Medulla oblongata (tissue), 1 donor: ENCODE results near the gene LRRC43.
"Not testable (repeated sequence)": the region's sequence is repeated elsewhere in the genome, so short reads cannot be mapped to it uniquely, and the experiment has no call there.

Experiments used
- DNase-seq: peaks from one replicate; pipeline ENCODE4 v3.0.0-alpha.2; 2015; ENCODE audit errors: extremely low spot score

Gene LRRC43

GRCh38 chr12:122155705-122156104, 27.2 kb upstream of the LRRC43 start:
- no peak for DNase-seq

GRCh38 chr12:122158700-122159285, 24.1 kb upstream of the LRRC43 start:
- DNase-seq: no peak

GRCh38 chr12:122159882-122160281, 23.0 kb upstream of the LRRC43 start:
- no peak for DNase-seq

- DNase-seq: no peak
These were observed 22.2 kb upstream of the LRRC43 start for GRCh38 chr12:122160761-122161160.

GRCh38 chr12:122161682-122162081, 21.2 kb upstream of the LRRC43 start:
- DNase-seq: no peak

- no peak for DNase-seq
These were observed 19.9 kb upstream of the LRRC43 start for GRCh38 chr12:122162976-122163375.

- DNase-seq: no peak
These were observed 16.2 kb upstream of the LRRC43 start for GRCh38 chr12:122166422-122167349.

- DNase-seq: no peak
These were observed 15.5 kb upstream of the LRRC43 start for GRCh38 chr12:122167356-122167925.

- no peak for DNase-seq
These were observed 14.4 kb upstream of the LRRC43 start for GRCh38 chr12:122168492-122168891.

- DNase-seq: no peak
These were observed 11.5 kb upstream of the LRRC43 start for GRCh38 chr12:122171399-122171798.

GRCh38 chr12:122172262-122172939, 10.5 kb upstream of the LRRC43 start:
- no peak for DNase-seq

GRCh38 chr12:122174155-122174845, 8.6 kb upstream of the LRRC43 start, which contains the start of gene IL31:
Gene IL31 (minus strand): TSS chr12:122174221. CDS start chr12:122174172, 49 bp downstream.
- DNase-seq: no peak

- DNase-seq: not testable (repeated sequence)
These were observed 6.5 kb upstream of the LRRC43 start for GRCh38 chr12:122176473-122176872.

- no peak for DNase-seq
These were observed 641 bp downstream of the LRRC43 start for GRCh38 chr12:122183588-122183940.

- no peak for DNase-seq
These were observed 1.6 kb downstream of the LRRC43 start for GRCh38 chr12:122184517-122184916.

GRCh38 chr12:122185079-122185478, 2.2 kb downstream of the LRRC43 start:
- DNase-seq: no peak

GRCh38 chr12:122185494-122186082, 2.7 kb downstream of the LRRC43 start:
- DNase-seq: no peak

GRCh38 chr12:122187466-122187865, 4.5 kb downstream of the LRRC43 start:
- no peak for DNase-seq

GRCh38 chr12:122189626-122190475, 6.9 kb downstream of the LRRC43 start:
- no peak for DNase-seq
